K562 (cell line): ENCODE measurements around the gene AZU1. TPM values are rescaled to one million over a fixed set of nuclear protein-coding genes. Genes with fewer than 3 reads are reported as not detected.

ENCODE experiments used
- ETS2 ChIP-seq: IDR thresholded peaks from 2 replicates; pipeline ENCODE4 v1.6.1; 2016; ENCODE audit warnings: borderline replicate concordance, missing genetic modification characterization, mild to moderate bottlenecking, moderate library complexity, missing compliant biosample characterization; ENCODE audit not compliant: poor library complexity, severe bottlenecking
- FOXJ3 ChIP-seq: sonication (generic); formaldehyde crosslinking; IDR thresholded peaks from 2 replicates; pipeline ENCODE4 v1.4.0; 2020; ENCODE audit warnings: mild to moderate bottlenecking, missing genetic modification reagents
- GABPA ChIP-seq: fragments of 200-800 bp; sonication (Bioruptor generic); conservative IDR thresholded peaks from 2 replicates; pipeline ENCODE4 v1.6.1; 2016; ENCODE audit warnings: low read depth, missing genetic modification characterization, missing compliant biosample characterization
- LEF1 ChIP-seq: fragments of 450-650 bp; IDR thresholded peaks from 2 replicates; pipeline ENCODE4 v1.6.1; 2016; ENCODE audit warnings: mild to moderate bottlenecking
- MTA3 ChIP-seq: fragments of 450-650 bp; formaldehyde crosslinking; IDR thresholded peaks from 2 replicates; pipeline ENCODE4 v1.6.1; 2017; ENCODE audit warnings: mild to moderate bottlenecking, borderline replicate concordance
- OTX1 ChIP-seq: fragments of 450-650 bp; formaldehyde crosslinking; IDR thresholded peaks from 2 replicates; pipeline ENCODE4 v1.4.0; 2022; ENCODE audit warnings: mild to moderate bottlenecking
- RFX1 ChIP-seq: fragments of 450-650 bp; IDR thresholded peaks from 2 replicates; pipeline ENCODE4 v1.6.1; 2016; ENCODE audit warnings: mild to moderate bottlenecking, moderate library complexity
- SETDB1 ChIP-seq: IDR thresholded peaks from one replicate; pipeline ENCODE4 v1.6.1; 2012; ENCODE audit warnings: low read length, control low read depth, inconsistent platforms
- ZEB2 ChIP-seq: fragments of 450-650 bp; IDR thresholded peaks from 2 replicates; pipeline ENCODE4 v1.6.1; 2016
- ZKSCAN1 ChIP-seq: fragments of 150-350 bp; IDR thresholded peaks from 2 replicates; pipeline ENCODE4 v1.6.1; 2016; ENCODE audit warnings: low read depth, low read length
- ZNF584 ChIP-seq: fragments of 200-800 bp; sonication (Bioruptor generic); IDR thresholded peaks from 2 replicates; pipeline ENCODE4 v1.6.1; 2016; ENCODE audit warnings: low read depth, mild to moderate bottlenecking, missing genetic modification characterization, missing compliant biosample characterization
- polyA plus RNA-seq, 8 experiments: library from polyadenylated mRNA; depleted of rRNA in 4 of 8; stranded (reverse) in 5 of 8; unstranded in 3 of 8; fragments of >200 nt; fragmentation: Nextera tagmentation in 2 of 8; fragmentation: Illumina TruSeq in 1 of 8; extraction: Ambion mirVana in 2 of 8; extraction: Trizol in 1 of 8; gene quantifications; 2 replicates each; pipeline versions ENCODE4 v1.2.1 to v1.2.3, GENCODE V29; 2011 to 2014; ENCODE audit warnings: inconsistent platforms in 1 of 8, missing spikeins in 1 of 8
- total RNA-seq, 7 experiments: library from RNA; depleted of rRNA in 6 of 7; stranded (reverse); fragments of >200 nt in 6 of 7; fragmentation: Illumina TruSeq in 2 of 7; extraction: Trizol in 2 of 7; gene quantifications; 2 replicates each; pipeline versions ENCODE4 v1.2.1 to v1.2.3, GENCODE V29; 2011 to 2021; ENCODE audit warnings: low replicate concordance in 1 of 7
- TF ChIP-seq, protein P1 (sequence below), 2 experiments: IDR thresholded peaks; 2 replicates each; pipeline ENCODE4 v1.6.1; 2011; ENCODE audit warnings: borderline replicate concordance in 1 of 2, control low read depth in 1 of 2, low read depth in 1 of 2, low read length in 1 of 2, mild to moderate bottlenecking in 1 of 2, mixed read lengths in 1 of 2, moderate library complexity in 1 of 2; ENCODE audit not compliant: insufficient read depth in 1 of 2, insufficient read length in 1 of 2, poor library complexity in 1 of 2, severe bottlenecking in 1 of 2; ENCODE audit errors: extremely low read depth in 1 of 2
- TF ChIP-seq, protein P2 (sequence below): fragments of 450-650 bp; IDR thresholded peaks from 2 replicates; pipeline ENCODE4 v1.6.1; 2016
- TF ChIP-seq, protein P3 (sequence below): fragments of 250-450 bp; sonication (Bioruptor Pico); IDR thresholded peaks from 2 replicates; pipeline ENCODE4 v1.5.0; 2021; ENCODE audit warnings: mild to moderate bottlenecking, moderate library complexity
- TF ChIP-seq, protein P4 (sequence below): sonication (generic); formaldehyde crosslinking; IDR thresholded peaks from 2 replicates; pipeline ENCODE4 v1.8.0; 2022; ENCODE audit warnings: mild to moderate bottlenecking, missing genetic modification reagents
- TF ChIP-seq, protein P5 (sequence below): sonication (generic); formaldehyde crosslinking; IDR thresholded peaks from 2 replicates; pipeline ENCODE4 v1.8.0; 2023; ENCODE audit warnings: mild to moderate bottlenecking, missing genetic modification reagents

Gene AZU1
- total and polyA plus RNA-seq, 9 of the 15 experiments (the other 6 are each of a cell fraction or from before 2014, with no cell fraction given): 0.29 to 1.9 (median 0.59) TPM; not detected in 3

- TF ChIP-seq, protein P1, sequence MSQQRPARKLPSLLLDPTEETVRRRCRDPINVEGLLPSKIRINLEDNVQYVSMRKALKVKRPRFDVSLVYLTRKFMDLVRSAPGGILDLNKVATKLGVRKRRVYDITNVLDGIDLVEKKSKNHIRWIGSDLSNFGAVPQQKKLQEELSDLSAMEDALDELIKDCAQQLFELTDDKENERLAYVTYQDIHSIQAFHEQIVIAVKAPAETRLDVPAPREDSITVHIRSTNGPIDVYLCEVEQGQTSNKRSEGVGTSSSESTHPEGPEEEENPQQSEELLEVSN (IDR thresholded peaks at IDR 0.05; ENCODE audit: borderline replicate concordance in 1 of 2, extremely low read depth in 1 of 2, insufficient read depth in 1 of 2, insufficient read length in 1 of 2, low read depth in 1 of 2, low read length in 1 of 2, poor library complexity in 1 of 2, severe bottlenecking in 1 of 2): peak; percentile 76 to 96
- TF ChIP-seq, protein P2, sequence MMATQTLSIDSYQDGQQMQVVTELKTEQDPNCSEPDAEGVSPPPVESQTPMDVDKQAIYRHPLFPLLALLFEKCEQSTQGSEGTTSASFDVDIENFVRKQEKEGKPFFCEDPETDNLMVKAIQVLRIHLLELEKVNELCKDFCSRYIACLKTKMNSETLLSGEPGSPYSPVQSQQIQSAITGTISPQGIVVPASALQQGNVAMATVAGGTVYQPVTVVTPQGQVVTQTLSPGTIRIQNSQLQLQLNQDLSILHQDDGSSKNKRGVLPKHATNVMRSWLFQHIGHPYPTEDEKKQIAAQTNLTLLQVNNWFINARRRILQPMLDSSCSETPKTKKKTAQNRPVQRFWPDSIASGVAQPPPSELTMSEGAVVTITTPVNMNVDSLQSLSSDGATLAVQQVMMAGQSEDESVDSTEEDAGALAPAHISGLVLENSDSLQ: no peak
- TF ChIP-seq, protein P3, sequence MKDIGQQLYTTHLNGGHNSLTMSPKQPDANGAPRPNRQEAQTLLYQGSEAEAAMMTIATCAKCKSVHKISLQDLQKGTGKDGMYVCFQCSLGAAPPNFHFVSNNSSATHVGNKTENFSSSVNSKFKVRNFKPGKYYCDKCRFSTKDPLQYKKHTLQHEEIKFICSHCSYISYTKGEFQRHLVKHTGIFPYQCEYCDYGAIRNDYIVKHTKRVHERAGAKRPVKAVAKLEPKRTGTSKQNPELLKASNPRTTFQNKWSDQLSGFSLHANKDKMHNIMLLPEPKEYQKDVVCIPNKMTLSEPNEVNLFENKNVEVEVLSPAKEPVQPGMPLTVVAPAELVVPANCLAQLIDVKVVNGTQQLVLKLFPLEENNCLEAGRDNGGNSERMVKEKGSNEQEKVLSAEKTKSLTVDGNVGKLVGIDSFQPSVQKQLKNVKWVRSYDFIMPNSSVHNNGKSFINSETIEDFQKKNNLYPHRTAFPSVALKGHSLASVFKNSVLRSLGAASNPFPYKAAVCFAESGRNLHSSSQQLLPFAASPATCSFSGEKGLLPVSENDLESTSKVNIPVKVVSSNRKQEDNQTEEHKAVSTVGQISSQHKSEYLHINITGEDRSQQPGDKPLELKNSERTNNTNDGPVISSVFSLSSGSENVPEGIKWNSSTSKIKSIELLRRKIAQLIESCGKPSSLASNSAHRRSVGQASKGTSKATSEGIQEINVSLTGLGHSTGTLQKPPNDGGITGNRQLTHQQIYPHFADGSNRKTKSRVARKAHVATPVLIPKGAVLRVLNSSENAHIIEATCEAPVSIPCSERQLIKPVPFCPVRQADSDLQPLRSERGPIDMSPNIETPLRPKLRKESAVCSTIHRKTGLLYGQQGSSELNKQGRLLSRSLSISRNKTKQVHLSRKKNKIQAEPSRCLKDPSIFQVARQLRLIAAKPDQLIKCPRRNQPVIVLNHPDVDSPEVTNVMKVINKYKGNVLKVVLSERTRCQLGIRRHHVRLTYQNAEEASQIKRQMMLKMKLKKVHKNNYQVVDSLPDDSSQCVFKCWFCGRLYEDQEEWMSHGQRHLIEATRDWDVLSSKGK (CRISPR knock-in tag): no peak
- no peak for TF ChIP-seq OTX1 (CRISPR knock-in tag)
- peak; percentile 88 for TF ChIP-seq ZNF584 (CRISPR knock-in tag)
- 0 out of 2 replicates have a peak, but pooled peaks have one; percentile 47 for TF ChIP-seq ZKSCAN1
- peak; percentile 73; the same call in 1 of the 2 replicates for TF ChIP-seq GABPA (tag)
- TF ChIP-seq FOXJ3 (CRISPR knock-in tag): no peak
- TF ChIP-seq, protein P4, sequence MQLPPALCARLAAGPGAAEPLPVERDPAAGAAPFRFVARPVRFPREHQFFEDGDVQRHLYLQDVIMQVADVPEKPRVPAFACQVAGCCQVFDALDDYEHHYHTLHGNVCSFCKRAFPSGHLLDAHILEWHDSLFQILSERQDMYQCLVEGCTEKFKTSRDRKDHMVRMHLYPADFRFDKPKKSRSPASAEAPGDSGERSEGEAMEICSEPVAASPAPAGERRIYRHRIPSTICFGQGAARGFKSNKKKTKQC (CRISPR knock-in tag): no peak
- no peak for TF ChIP-seq ZEB2
- TF ChIP-seq ETS2 (tag): no peak
- TF ChIP-seq SETDB1: no peak
- TF ChIP-seq, protein P5, sequence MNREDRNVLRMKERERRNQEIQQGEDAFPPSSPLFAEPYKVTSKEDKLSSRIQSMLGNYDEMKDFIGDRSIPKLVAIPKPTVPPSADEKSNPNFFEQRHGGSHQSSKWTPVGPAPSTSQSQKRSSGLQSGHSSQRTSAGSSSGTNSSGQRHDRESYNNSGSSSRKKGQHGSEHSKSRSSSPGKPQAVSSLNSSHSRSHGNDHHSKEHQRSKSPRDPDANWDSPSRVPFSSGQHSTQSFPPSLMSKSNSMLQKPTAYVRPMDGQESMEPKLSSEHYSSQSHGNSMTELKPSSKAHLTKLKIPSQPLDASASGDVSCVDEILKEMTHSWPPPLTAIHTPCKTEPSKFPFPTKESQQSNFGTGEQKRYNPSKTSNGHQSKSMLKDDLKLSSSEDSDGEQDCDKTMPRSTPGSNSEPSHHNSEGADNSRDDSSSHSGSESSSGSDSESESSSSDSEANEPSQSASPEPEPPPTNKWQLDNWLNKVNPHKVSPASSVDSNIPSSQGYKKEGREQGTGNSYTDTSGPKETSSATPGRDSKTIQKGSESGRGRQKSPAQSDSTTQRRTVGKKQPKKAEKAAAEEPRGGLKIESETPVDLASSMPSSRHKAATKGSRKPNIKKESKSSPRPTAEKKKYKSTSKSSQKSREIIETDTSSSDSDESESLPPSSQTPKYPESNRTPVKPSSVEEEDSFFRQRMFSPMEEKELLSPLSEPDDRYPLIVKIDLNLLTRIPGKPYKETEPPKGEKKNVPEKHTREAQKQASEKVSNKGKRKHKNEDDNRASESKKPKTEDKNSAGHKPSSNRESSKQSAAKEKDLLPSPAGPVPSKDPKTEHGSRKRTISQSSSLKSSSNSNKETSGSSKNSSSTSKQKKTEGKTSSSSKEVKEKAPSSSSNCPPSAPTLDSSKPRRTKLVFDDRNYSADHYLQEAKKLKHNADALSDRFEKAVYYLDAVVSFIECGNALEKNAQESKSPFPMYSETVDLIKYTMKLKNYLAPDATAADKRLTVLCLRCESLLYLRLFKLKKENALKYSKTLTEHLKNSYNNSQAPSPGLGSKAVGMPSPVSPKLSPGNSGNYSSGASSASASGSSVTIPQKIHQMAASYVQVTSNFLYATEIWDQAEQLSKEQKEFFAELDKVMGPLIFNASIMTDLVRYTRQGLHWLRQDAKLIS (CRISPR knock-in tag): no peak; the same call in 1 of the 2 replicates
- TF ChIP-seq MTA3: peak; percentile 80; the same call in 1 of the 2 replicates
- no peak for TF ChIP-seq LEF1
- no peak for TF ChIP-seq RFX1
Measured at GRCh38 chr19:797528-798414, 29.9 kb upstream of the AZU1 start (continued).
